ENCODE results near the gene CD274.

CD274 gene

DNA sequence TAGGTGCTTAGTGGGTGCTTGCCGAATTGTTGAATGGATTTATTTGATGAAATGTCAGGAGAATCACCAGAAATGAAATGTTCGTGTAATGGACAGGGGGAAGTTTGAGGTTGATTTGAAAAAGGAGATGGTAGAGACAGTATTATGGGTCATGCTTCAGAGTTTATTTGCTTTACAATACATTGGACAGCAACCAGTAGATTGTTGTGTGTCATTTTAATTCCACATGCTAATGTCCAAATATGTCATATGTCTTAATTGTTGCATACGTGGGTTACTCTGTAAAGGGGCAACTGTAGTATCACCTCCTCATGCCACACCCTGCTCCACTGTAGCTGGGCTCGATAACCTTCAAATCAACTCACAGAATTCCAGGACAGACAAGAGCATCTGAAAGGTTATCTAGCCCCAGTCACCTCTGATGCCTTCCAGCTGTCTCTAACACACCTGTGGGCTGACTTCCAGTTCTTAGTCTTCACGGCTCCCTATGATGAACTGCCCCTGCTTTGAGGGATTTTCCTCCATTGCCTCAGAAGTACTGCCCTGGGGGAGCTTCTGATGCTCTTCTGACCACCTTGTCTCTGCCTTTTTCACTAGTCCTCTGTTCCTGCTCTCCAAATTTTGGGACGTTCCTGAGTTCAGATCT lies 61.7 kb downstream of the CD274 start:
- DNase-seq (ENCODE audit: low read depth, low spot score) = no peak
- Histone ChIP-seq H3K9me3 (ENCODE audit: low read depth, low read length) (no peaks in the 10 kb centered on the region), H3K9ac (ENCODE audit: insufficient read length) (no peak overlapping the region), H3K27ac (no peak overlapping the region), H3K4me3 (no peak overlapping the region), H3K36me3 (ENCODE audit: insufficient read depth, low read length) (no peaks in the 10 kb centered on the region)
- TF ChIP-seq FOXP2 (optimal IDR thresholded peaks at IDR 0.05; ENCODE audit: control extremely low read depth, extremely low read length, insufficient read depth) = no peak
- no peak for TF ChIP-seq EZH2 (IDR thresholded peaks at IDR 0.05)
- TF ChIP-seq POLR2AphosphoS5 (IDR thresholded peaks at IDR 0.05; ENCODE audit: borderline replicate concordance, low read depth, low read length) = no peak

DNA sequence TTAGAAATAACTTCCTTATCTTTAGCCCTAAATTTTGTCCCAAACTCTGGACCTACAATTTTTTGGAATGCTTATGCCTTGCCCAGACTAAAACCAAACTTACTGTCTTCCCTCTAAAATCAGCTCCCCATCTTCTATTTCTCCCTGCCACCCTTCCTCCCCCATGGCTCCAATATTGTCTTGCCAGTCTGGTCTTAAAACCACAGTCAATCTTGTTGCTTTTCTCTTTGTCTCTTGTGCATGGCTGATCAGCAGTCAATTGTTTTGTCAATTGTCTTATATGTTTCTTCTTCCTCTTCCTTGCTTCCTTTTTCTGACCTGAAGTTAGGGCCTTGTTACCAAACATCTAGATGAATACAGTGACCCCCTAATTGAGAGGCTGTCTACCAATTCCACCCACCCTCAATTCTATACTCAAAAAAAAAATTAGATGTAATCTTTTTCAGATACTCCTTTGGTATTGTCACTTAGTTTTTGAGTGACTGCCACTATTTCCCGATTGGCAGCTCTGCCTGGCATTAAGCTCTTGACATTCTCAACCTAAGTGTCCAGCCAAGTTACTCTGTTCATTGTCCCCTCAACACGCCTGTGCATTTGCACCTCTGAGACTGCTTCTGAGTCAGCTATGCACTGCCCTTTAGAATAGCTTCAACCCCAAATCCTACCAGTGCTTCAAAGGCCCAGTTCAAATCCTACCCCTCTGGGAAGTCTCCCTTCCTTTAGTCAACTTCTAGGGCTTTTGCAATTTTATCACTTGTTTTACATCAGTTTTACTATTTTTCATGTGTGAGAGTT lies 62.5 kb downstream of the CD274 start:
- H3K9ac ChIP-seq (ENCODE audit: insufficient read length) = no peak overlapping the region
- H3K4me3 ChIP-seq = no peak overlapping the region
- no peak overlapping the region for H3K27ac ChIP-seq
- no peaks in the 10 kb centered on the region for H3K9me3 ChIP-seq (ENCODE audit: low read depth, low read length)
- TF ChIP-seq POLR2AphosphoS5 (IDR thresholded peaks at IDR 0.05; ENCODE audit: borderline replicate concordance, low read depth, low read length) = no peak
- no peak for TF ChIP-seq FOXP2 (optimal IDR thresholded peaks at IDR 0.05; ENCODE audit: control extremely low read depth, extremely low read length, insufficient read depth)
- TF ChIP-seq EZH2 (IDR thresholded peaks at IDR 0.05) = no peak
- DNase-seq (ENCODE audit: low read depth, low spot score) = no peak
- no peaks in the 10 kb centered on the region for H3K36me3 ChIP-seq (ENCODE audit: insufficient read depth, low read length)

DNA sequence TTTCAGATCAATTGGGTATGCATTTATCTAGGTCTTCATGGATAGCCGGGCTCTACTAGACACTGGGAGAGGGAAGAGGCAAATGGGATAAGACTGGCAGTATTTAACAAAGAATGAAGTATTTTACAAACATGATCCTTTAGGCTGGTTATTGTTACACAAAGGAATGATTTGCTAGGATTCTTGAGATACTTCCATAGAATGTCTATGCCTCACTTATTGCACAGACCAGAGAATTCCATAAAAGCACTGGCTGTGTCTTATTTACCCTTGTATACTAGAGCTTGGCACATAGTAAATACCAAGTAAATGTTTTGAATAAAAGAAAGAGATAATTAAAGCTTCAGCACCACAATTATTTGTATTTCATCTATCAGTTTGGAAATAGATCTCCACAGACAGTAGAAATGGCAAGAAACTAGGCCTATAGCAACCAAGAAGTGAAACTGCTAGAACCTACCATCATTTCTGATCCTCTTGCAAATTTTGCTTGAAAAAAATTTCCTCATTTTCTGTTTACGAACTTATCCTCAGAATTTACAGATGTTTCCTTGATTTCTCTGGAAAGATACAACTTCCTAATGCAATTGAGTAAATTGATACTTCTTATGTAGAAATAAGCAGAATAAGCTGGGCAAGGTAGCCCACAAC lies 63.7 kb downstream of the CD274 start:
- Histone ChIP-seq H3K36me3 (ENCODE audit: insufficient read depth, low read length) (no peaks in the 10 kb centered on the region), H3K9ac (ENCODE audit: insufficient read length) (no peak overlapping the region), H3K27ac (no peak overlapping the region), H3K9me3 (ENCODE audit: low read depth, low read length) (no peaks in the 10 kb centered on the region), H3K4me3 (no peak overlapping the region)
- TF ChIP-seq FOXP2 (optimal IDR thresholded peaks at IDR 0.05; ENCODE audit: control extremely low read depth, extremely low read length, insufficient read depth) = no peak
- TF ChIP-seq POLR2AphosphoS5 (IDR thresholded peaks at IDR 0.05; ENCODE audit: borderline replicate concordance, low read depth, low read length) = no peak
- TF ChIP-seq EZH2 (IDR thresholded peaks at IDR 0.05) = no peak
- DNase-seq (ENCODE audit: low read depth, low spot score) = no peak

DNA sequence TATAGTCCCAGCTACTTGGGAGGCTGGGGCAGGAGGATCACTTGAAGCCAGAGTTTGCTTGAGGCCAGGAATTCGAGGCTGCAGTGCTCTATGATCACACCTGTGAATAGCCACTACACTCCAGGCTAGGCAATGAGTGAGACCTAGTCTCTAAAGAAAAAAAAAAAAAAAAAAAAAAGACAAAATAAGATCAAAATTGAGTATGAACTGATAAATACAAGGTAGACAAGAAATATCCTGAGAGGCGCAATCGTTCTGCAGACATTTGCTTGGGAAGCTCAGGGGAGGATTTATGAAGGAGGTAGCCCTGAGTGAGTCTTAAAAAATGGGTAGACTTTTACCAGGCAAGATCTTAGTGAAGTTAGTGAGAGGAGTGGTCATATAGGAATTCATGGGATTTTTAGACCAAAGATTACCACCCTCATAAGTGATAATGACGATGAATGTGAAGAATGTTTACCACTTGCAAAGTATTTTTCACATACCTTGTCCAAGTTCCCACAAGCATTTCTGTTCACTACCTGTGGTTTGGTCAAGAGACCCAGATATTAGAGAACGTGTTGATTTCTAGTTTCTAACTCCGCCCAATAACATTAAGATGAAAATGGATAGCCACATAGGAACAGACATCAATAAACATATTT lies 64.4 kb downstream of the CD274 start:
- Histone ChIP-seq H3K27ac (no peak overlapping the region), H3K9ac (ENCODE audit: insufficient read length) (no peak overlapping the region), H3K36me3 (ENCODE audit: insufficient read depth, low read length) (no peaks in the 10 kb centered on the region), H3K9me3 (ENCODE audit: low read depth, low read length) (no peaks in the 10 kb centered on the region), H3K4me3 (no peak overlapping the region)
- no peak for DNase-seq (ENCODE audit: low read depth, low spot score)
- no peak for TF ChIP-seq FOXP2 (optimal IDR thresholded peaks at IDR 0.05; ENCODE audit: control extremely low read depth, extremely low read length, insufficient read depth)
- TF ChIP-seq POLR2AphosphoS5 (IDR thresholded peaks at IDR 0.05; ENCODE audit: borderline replicate concordance, low read depth, low read length) = no peak
- no peak for TF ChIP-seq EZH2 (IDR thresholded peaks at IDR 0.05)

DNA sequence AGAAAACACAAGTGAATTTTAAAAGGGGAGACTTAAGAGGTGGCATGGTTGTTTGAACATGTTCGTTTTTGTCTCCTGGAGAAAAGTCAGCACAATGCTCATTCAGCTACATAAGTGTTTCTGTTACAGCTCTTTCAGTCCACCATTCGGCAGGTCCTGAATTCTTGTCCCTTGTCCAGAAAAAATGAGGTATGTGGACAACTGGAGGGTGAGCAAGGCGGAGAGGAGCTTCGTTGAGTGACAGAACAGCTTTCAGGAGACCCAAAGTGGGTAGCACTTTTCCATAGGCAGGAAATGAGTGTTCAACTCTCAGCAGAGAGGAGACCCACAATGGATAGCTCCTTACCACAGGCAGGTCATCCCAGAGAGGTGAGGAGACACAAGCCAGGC lies 64.9 kb downstream of the CD274 start:
- H3K4me3 ChIP-seq = no peak overlapping the region
- no peaks in the 10 kb centered on the region for H3K9me3 ChIP-seq (ENCODE audit: low read depth, low read length)
- H3K27ac ChIP-seq = no peak overlapping the region
- TF ChIP-seq EZH2 (IDR thresholded peaks at IDR 0.05) (no peak), POLR2AphosphoS5 (IDR thresholded peaks at IDR 0.05; ENCODE audit: borderline replicate concordance, low read depth, low read length) (no peak), FOXP2 (optimal IDR thresholded peaks at IDR 0.05; ENCODE audit: control extremely low read depth, extremely low read length, insufficient read depth) (no peak)
- no peak for DNase-seq (ENCODE audit: low read depth, low spot score)
- no peaks in the 10 kb centered on the region for H3K36me3 ChIP-seq (ENCODE audit: insufficient read depth, low read length)
- H3K9ac ChIP-seq (ENCODE audit: insufficient read length) = no peak overlapping the region

DNA sequence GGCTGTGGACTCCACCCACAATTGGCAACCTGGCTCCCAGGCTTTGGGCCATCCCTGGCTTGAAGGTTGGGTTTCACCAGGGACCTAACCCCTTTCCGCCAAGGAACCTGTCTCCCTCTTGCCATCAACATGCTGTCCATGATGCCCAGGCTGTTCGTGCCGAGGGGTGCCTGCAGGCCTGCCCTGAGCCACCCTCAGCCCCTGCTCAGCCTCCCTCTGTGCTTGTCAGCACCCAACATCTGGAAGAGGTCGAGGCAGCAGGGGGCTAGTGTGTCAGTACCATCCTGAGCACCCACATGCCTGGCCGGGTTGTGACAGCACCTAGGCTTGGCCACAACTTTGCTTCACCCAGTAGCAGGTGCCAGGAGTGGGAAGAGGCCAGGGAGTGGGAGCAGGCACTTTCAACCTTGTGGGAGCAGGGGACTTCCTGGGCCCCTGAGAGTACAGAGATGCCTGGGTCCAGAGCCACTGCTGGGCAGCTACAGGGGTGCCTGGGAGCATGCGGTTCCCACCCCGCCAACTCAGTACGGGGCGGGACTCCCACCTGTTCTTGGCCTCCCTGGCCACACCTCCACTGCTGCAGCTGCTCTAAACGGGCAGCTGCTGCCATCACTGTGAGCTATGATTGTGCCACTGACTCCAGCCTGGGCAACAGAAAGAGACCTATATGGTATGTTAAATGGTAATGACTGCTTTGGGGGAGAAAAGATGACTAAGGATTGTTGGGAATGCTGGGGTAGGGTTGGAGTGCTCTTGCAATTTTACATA lies 66.3 kb downstream of the CD274 start:
- no peak for DNase-seq (ENCODE audit: low read depth, low spot score)
- no peak for TF ChIP-seq POLR2AphosphoS5 (IDR thresholded peaks at IDR 0.05; ENCODE audit: borderline replicate concordance, low read depth, low read length)
- no peak for TF ChIP-seq FOXP2 (optimal IDR thresholded peaks at IDR 0.05; ENCODE audit: control extremely low read depth, extremely low read length, insufficient read depth)
- no peaks in the 10 kb centered on the region for H3K36me3 ChIP-seq (ENCODE audit: insufficient read depth, low read length)
- H3K9ac ChIP-seq (ENCODE audit: insufficient read length) = no peak overlapping the region
- H3K9me3 ChIP-seq (ENCODE audit: low read depth, low read length) = no peaks in the 10 kb centered on the region
- H3K27ac ChIP-seq = no peak overlapping the region
- H3K4me3 ChIP-seq = no peak overlapping the region

DNA sequence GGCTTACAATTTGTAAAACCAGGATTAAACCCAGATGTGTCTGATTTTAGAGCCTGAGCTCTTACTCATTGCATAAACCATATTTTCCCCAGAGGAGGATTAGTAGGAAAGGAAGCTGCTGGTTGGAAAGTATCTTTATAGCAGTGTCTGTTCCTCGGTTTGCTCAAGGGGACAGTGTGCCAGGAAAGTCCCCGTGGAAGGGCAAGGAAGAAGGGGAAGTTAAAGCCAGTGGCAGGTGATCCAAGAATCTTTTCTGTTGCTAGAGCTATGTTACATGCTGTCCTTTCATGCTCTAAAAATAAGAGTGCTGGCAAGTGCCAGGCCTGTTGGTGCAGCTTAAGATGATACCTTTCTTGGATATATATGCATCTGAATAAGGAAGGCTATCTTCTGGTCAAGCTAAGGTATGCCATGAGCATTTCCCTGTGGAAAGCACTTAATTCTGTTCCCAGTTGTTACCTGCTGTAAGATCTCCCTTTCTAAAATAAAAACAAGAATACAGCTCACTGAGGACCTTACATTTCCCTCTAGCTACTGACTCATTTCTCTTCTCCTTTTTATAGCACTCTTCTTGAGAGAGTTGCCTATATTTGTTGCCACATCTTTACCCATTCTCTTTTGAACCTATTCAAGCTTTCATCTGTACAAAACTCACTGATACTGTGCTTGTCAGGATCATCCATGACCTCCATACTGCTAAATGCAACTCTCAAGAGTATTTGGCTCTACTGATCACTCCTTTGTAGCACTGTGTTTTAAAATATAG lies 68.0 kb downstream of the CD274 start:
- no peak overlapping the region for H3K9ac ChIP-seq (ENCODE audit: insufficient read length)
- H3K4me3 ChIP-seq = no peak overlapping the region
- no peak overlapping the region for H3K27ac ChIP-seq
- DNase-seq (ENCODE audit: low read depth, low spot score) = no peak
- H3K9me3 ChIP-seq (ENCODE audit: low read depth, low read length) = no peaks in the 10 kb centered on the region
- no peaks in the 10 kb centered on the region for H3K36me3 ChIP-seq (ENCODE audit: insufficient read depth, low read length)
- TF ChIP-seq FOXP2 (optimal IDR thresholded peaks at IDR 0.05; ENCODE audit: control extremely low read depth, extremely low read length, insufficient read depth) (no peak), EZH2 (IDR thresholded peaks at IDR 0.05) (no peak), POLR2AphosphoS5 (IDR thresholded peaks at IDR 0.05; ENCODE audit: borderline replicate concordance, low read depth, low read length) (no peak)

Data from SK-N-MC (cell line).